Germinal center (tissue), 1 donor: Measurements from ENCODE around the gene EPB41L4B.

Source experiments
- DNase-seq: peaks from one replicate; pipeline ENCODE4 v3.0.0; 2012; ENCODE audit warnings: mixed read lengths, low spot score

EPB41L4B gene

DNA sequence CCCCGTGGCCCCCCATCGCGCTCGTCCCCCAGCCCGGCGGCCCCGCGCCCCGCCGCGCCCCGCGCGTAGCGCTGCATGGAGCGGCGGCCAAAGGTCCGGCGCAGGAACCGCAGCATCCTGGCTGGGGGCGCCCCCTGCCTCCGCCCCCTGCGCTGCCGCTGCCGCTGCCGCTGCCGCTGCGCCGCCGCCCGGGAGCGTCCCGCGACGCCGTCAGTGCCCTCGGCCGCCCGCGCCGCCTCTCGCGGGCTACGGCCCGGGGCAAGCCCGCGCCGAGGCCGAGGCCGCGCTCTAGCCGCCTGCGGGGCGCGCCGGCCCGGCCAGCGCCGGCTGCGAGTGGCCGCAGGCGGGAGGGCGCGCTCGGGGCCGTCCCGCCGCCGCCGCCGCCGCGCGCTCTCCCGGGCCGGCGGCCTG lies 523 bp downstream of the EPB41L4B start:
- no peak for DNase-seq

DNA sequence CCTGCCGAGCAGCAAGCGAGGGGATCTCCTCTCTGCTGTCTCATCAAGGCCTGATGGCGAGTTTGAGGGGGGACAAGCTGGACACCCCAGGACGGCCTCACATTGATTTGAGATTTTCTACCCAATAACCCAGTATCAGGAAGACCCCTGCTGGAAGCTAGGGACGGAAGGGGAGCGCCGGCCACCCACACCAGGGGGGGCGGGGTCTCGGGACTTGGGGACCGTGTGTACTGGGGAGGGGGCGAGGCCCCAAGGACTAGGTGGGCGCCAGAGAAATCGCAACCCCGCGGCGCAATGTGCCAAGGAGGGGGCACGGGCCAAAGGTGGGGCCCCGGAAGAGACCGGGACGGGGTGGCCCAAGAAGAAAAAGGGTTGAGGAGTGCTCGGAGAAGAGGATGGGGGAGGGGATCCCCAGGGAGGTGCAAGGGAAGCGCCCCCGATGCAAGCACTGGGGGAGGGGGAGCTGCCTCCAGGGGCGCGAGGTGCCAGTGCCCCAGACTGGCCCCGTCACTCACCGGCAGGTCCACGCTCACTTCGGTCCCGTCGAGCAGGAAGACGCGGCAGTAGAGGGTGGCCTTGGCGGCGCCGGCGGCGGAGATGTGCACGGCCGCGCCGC lies 1.1 kb downstream of the EPB41L4B start:
- peak; percentile 20 for DNase-seq

DNA sequence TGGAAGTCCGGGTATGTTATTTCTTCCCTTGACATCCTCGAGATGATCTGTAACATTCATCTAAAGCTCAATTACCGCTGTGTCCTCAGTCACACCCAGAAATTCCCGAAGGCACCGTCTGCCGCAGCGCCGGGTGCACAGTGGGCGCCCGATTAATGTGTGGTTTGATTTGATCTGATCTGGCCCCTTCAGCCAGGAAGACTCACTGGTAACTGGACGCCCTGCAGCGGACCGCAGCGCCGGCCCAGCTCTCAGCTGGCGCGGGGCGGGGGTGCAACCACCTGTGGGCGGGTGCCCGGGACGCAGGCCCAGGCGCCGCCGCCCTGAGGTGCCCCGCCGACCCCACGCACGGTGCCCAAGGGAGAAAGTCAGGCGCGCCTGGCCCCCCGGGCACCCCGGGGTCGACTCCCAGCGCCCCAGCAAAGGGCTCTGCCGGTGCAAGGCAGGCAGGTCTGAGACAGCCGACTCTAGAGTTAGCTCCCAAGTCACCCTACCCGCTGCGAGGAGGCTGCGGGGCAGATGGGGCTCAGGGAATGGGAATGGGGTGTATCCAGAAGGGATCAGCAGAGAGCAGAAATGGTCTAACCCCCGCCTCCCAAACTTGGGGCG lies 1.7 kb downstream of the EPB41L4B start:
- no peak for DNase-seq

DNA sequence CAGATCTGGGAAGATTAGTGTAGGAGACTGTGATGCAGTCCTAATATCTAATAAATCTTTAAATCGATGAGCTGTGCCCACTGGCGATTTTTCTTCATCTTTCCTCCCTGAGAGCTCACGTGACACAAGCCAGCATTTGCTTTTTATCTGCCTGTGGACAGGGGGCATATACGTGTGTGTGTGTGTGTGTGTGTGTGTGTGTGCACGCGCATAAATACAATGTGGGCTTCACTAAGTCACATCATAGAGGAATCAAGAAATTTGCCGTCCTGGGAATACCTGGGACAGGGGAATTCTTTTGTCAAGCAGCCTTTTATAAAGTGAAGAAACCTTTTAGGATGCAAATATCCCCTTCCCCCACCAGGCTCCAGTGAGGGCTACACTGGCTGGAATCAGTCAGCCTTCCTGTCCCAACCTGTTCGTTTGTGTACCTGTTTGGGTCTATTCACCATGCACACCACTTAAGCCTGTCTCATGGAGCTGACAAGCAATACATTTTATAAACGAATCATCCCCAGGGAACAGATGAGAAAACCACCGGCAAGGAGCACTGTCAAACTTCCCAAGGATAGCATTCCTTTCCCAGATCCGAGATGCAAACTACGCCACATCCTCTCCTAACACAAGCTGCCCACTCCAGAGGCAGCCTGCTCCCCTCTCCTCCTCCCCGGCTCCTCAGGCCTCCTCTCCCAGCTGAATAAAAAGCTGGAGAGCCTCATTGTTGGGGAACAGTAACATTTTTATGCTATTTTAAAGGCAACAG lies 2.7 kb downstream of the EPB41L4B start:
- no peak for DNase-seq

DNA sequence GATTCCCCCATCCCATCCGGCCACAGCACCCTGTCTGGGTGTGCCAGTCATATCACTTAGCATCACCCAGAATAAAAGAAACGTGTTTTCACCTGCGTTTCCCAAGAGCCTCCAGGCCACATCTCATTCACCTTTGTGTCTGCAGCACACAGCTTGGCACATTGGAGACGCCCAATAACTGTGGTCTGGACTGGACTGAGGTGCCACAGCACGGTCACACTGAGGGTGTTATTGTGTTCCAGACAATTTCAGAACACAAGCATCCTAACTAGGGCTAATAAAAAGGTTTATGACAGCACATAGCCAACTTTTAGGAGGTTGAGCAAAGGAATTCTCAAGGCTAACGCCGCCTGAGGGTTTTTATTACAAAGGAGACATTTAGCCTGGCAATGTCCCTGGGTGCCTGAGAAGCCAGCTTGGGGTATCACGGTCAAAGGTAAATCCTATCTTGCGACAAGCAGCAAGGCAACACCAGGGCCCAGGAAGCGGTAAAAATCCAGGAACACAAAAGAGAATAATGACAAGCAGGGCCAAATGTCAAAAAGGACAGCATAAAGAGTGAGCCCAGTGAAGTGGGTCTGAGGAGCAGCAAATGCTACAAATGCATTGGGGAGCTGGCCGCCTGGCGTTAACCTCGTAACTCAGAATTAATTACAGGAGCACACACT lies 3.4 kb downstream of the EPB41L4B start:
- no peak for DNase-seq

DNA sequence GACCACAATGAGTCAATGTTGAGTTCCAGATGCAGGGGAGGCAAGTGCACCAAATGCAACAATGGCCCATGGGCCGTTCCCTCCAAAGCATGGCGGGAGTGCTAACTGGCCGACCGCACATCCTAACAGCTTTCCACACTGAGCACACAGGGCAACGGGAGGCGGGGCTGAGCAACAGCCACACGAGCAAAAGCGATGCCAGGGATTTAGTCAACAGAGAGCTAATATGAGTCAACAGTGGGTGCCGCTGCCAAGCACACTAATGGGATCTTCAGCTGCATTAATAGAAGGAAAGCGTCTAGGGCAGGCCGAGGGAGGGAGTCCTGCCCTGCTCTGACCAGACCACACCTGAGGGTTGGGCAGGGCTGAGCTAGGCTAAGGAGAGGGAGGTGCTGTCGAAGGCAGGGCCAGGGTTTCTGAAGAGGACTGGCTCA lies 4.6 kb downstream of the EPB41L4B start:
- DNase-seq, result no peak

DNA sequence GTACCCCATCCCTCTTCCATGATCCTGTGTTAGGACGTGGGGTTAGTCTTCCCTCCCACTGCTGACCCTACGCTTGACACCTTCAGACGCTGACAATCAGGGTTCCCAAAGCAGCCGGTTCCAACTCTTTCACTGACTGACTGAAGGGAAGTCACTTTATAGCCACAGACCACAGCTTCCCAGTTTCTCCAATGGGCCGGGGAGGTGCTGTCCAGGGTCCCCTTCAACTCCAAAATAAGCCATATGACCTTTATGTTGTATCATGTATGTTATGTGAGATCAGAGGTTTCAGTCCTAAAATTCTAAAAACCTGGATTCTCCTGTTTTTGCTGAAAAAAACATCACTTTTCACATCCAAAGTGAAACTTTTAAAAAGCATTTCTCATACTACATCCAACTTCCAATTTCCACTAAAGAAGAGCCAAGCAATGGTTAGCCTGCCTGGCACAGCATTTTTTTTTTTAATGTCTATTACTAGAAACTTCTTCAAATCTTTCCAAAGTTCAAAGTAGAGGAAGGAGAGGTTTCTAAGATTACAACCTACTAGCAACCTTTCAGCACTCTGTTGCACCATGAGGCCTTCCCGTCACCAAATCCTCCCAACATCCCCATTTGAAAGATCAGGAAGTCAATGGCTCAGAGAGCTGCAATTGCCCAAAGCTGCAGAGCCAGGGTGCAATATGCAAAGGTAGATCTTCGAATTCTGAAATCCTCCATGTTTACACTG lies 5.2 kb downstream of the EPB41L4B start:
- no peak for DNase-seq

DNA sequence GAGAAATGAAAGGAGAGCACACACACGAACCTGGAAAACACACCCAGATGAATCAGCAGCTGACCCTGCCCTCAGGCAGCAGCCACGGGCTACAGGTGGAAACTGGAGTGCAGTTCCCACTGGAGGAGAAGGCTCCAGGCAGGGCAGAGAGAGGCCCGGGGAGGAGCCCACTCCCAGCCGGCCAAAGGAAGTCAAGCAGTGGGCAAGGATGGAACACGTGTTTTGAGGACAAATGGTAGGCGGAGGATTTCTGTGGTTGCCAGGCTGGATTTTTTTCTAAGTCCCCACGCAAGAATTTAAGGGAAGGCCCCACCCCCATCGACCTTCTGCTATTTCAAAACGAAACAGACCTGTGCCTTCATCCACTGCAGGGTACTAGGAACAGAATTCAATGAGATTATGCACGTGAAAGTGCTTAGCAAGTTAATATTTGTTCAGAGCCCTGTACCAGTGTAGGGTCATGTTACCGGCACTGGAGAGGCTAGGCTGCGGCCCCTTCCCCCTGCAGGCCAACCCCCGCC lies 6.8 kb downstream of the EPB41L4B start:
- no peak for DNase-seq

DNA sequence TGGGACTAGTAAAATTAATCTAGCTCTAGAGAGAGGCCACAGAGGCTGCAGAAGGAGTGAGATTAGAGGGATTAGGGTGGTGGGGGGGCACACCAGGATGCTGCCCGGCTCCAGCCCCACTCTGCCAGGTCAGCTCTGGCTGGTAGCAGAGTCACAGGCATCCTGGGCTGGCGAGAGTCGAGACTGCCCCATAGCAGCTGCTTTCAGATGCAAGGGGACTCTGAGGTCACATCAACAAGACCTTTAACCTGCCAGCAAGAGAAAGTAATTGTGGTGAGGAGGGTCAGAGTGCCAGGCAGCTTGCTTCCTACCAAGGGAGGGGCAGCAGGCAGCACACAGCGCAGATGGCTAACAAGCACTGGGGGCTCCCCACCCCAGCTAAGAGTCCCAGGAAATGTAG lies 7.5 kb downstream of the EPB41L4B start:
- no peak for DNase-seq

DNA sequence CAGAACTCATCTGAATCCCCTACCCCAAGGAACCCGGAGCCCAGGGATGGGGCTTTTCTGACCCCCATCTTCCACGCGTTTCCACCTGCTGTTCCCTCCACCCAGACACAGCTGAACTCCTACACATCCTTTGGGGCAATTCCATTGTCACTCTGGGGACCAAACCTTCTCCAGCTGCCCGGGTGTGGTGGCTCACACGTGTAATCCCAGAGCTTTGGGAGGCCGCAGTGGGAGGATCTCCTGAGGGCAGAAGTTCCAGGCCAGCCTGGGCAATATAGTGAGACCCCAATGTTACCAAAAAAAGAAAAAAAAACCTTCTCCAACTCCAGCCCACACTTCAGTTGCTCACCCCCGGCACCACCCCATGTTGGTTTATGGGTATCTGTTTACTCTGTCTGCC lies 8.1 kb downstream of the EPB41L4B start:
- DNase-seq, result no peak

DNA sequence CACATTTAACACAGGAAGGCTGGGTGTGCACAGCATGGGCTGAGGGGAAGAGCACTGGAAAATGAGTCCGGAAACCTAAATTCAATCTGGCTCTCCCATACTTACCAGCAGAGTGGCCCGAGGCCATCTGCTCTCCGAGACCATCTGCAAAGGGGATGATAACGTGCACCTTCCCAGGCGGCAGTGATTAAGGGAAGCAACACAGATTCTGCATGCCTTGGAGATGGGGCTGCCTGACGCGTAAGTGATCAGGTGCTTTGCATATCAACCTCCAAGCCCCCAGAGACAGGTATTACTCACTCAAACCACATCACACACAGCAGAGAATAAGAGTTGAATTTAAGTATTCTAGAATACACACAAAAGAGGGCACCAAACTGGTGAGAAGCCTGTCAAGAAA lies 9.1 kb downstream of the EPB41L4B start:
- DNase-seq, result peak; percentile 42

DNA sequence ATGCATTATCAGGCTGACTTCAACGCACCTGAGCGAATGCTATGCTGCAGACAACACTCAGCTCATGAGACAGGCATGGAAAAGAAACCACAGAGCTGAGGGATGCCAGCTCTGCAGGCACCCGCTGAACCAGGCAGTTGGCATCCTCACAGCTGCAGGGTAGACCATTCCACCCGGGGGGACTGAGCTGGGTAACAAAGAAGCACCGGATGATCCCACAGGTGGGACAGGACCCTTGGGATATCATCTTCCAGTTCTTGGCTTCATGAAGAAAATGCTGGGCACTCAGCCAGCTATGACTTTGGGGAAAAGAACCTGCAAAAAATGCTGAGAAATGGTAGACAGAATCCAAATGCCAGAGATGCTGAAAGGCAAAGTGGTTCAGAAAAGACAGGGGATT lies 9.6 kb downstream of the EPB41L4B start:
- DNase-seq, result no peak

DNA sequence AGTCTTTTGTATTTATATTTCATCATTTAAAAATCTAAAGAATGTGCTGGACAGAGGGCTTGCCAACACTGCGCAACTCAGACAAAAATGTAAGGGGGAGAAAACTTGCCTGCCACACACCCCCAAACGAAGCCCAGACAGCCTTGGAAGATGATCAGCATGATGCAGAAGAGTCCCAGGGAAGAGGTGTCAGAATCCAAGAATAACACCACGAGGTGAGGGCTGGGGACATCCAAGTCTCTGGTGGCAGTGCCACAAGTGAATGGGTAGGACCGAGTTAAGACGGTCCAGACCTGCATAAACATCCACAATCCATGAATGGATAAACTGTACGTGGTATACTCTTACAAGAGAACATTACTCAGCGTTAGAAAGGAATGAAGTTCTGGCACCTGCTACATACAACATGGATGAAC lies 10.4 kb downstream of the EPB41L4B start:
- no peak for DNase-seq

DNA sequence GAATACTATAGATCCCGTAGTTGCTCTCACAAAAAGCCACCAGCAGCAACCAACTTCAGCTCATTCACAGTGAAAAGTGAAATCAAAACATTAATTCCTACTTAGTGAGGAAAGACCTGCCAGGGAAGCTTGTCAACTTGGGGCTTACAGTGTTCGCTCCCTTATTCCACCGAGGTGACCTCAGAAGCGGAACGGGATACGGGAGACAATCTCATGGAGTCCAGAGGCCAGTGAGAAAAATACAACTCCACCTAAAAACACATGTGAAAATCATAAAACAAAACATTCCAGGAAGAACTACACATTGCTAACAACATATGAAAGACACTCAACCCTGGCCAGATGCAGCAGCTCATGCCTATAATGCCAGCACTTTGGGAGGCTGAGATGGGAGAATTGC lies 11.6 kb downstream of the EPB41L4B start:
- no peak for DNase-seq

DNA sequence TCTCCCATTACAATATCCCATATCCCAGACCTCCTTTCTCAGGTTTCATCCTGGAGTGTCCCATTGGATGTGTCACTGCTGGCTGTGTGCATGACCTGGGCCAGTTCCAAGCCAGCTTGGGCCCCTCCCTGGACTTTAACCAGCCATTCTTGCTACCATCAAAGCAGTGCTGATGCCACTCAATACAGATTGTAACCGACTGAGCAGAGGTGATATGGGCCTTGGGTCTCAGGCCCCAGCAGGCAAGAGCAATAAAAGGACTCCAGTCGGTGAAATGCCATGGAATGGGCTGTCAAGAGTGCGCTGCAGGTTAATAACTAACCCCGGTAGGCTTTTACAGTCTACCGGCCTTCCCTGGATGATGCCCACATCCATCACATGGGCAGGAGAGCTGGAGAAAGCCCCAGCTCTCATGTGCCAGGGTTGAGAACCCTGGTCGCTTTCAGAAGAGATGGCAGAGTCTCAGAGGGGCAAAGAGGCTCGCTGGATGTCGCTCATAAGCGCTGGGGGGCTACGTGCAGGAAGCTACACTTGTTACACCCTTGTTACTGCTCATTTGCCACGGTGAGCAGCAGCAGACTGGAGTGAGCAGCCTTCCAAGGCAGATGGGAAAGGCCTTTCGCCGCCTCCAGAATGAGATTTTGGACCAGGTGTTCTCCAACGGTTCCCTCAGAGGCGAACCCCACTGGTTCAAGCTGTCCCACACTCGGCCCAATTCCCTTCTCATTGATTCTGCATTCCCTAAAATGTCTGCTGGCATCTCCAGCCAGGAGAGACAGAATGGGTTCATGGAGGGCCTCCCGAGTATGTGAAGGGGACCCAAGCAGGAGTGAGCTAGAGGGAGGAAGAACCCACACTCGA lies 13.2 kb downstream of the EPB41L4B start:
- DNase-seq, result no peak

DNA sequence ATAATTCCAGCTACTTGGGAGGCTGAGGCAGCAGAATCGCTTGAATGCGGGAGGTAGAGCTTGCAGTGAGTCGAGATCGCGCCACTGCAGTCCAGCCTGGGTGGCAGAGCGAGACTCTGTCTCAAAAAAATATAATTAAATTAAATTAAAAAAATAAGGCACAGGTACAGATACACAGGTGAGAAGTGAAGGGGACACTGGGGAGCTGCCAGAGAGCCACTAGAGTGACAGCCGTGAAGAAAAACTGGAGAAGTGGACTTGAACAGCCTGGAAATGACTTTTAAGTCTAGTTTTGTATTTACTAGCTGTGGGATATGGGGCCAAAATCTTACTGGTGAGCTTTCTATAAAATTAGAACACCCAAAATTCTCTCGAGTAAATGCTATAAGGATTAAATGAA lies 15.1 kb downstream of the EPB41L4B start:
- DNase-seq, result no peak

DNA sequence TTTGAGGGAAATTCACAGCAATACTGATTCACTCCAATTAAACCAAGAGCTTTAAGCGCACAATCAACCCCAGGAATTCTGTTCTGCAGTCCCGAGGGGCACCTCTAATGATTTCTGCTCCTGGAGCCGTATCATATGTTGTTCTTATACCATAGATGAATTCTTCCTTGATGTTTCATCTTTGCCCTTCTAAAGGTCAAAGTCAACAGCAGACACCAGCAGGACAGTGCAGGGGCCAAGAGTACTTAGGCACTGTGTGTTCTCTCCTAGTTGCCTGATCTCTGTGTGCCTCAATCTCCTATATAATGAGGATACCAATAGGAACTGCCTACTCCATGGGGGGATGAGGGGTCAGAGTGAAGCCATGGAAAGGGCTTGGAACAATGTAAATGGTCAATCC lies 16.5 kb downstream of the EPB41L4B start:
- DNase-seq, result no peak

DNA sequence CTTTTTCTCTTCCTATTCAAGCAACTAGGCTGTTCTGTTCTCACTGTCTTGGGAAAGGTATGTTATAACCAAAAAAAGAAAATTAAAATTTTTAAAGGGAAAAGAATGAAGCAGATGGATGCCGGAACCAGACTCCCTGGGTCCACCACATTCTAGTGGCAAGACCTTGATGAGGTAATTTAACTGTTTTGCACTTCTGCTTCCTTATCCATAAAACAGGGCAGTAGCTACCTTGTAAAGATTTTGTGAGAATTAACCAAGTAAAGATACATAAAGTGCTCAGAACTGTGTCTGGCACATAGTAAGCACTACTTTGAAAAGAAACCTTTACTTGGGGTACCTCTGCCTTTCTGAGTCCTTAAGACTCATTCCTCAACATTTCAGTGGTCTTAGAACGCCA lies 17.0 kb downstream of the EPB41L4B start:
- no peak for DNase-seq

DNA sequence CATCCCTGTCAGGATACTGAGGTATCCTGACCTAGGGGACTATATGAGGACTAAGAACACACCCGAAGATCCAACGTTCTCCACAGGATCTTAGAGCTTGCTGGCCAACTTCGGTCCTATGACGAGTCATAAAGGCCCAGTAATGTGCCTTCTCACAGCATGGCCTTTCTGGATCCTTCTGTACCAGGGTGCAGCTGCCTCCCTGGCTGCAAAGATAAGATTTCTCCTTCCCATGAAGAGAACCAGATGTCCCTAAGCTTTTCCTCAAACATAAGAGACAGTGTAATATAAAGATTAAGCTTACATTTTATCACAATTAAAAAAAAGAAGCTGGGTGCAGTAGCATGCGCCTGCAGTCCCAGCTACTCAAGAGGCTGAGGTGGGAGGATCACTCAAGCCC lies 18.3 kb downstream of the EPB41L4B start:
- DNase-seq, result no peak

DNA sequence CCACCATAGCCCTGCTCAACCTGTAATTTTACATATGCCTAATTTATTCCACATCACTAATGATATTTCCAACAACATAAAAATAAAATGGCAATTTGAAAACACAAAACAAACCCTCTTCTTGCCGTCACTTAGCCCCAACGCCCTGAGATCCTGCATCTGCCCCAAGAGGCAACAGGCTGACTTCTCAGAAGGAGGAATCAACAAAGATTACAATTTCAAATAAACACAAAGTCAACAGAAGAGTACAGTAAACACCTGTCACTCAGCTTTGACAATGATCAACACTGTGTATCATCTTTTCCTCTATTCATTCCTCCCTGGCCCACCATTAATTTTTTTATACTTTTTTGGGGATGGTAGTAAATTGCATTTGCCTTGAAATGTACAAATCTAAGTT lies 19.8 kb downstream of the EPB41L4B start:
- DNase-seq, result no peak

DNA sequence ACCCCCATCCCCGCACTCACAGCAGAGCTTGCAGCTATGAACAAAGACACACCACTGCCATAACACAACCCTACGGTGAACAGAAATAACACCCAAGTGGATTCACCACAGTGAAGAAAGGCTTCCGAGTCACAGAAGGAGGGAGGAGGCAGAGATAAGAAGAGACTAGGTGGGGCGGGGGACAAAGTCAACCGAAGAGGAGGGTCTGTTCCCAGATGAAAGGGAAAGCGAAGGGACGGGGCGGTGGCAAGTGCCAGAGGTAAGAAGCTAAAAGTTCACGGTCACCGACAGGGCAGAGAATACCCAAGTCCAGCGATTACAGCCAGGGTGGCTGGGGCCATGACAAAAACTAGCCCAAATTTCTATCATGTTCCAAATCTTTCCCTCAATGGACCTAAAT lies 21.0 kb downstream of the EPB41L4B start:
- no peak for DNase-seq
